HepG2 (cell line): ENCODE measurements around the gene SRGAP3. TPM values are rescaled to one million over a fixed set of nuclear protein-coding genes. Genes with fewer than 3 reads are reported as not detected.

Source experiments
- ARHGAP35 ChIP-seq: sonication (generic); formaldehyde crosslinking; IDR thresholded peaks from 2 replicates; pipeline ENCODE4 v1.9.0; 2022; ENCODE audit warnings: mild to moderate bottlenecking, inconsistent platforms, moderate library complexity, missing genetic modification reagents, borderline replicate concordance
- ARNTL ChIP-seq: sonication (generic); formaldehyde crosslinking; IDR thresholded peaks from 2 replicates; pipeline ENCODE4 v1.4.0; 2020; ENCODE audit warnings: mild to moderate bottlenecking, missing genetic modification reagents
- BORCS8-MEF2B ChIP-seq: sonication (generic); formaldehyde crosslinking; IDR thresholded peaks from 2 replicates; pipeline ENCODE4 v1.8.0; 2022; ENCODE audit warnings: mild to moderate bottlenecking, missing genetic modification reagents
- CBX1 ChIP-seq: IDR thresholded peaks from one replicate; pipeline ENCODE4 v1.6.1; 2016; ENCODE audit warnings: antibody characterized with exemption, low read depth
- FOXA1 ChIP-seq, 2 experiments: fragments of 450-650 bp in 1 of 2; sonication (generic) in 1 of 2; formaldehyde crosslinking in 1 of 2; IDR thresholded peaks; 2 replicates each; pipeline versions ENCODE4 v1.4.0 to v1.6.1; 2016 to 2020; ENCODE audit warnings: missing genetic modification reagents in 1 of 2
- MED13 ChIP-seq: sonication (generic); formaldehyde crosslinking; IDR thresholded peaks from 2 replicates; pipeline ENCODE4 v1.5.0; 2020; ENCODE audit warnings: missing genetic modification reagents
- MXD4 ChIP-seq: IDR thresholded peaks from 2 replicates; pipeline ENCODE4 v1.6.1; 2016; ENCODE audit warnings: mild to moderate bottlenecking, missing biosample characterization, missing genetic modification reagents
- POLR2A ChIP-seq, 2 experiments: IDR thresholded peaks; 2 replicates each; pipeline ENCODE4 v1.6.1; 2011; ENCODE audit warnings: low read depth in 2 of 2, low read length in 2 of 2, mild to moderate bottlenecking in 1 of 2, moderate library complexity in 1 of 2; ENCODE audit not compliant: insufficient read depth in 1 of 2
- TFDP1 ChIP-seq: IDR thresholded peaks from 2 replicates; pipeline ENCODE4 v1.6.1; 2016; ENCODE audit warnings: missing compliant biosample characterization, missing genetic modification reagents, borderline replicate concordance
- TFE3 ChIP-seq: IDR thresholded peaks from 2 replicates; pipeline ENCODE4 v1.6.1; 2016
- THAP11 ChIP-seq: IDR thresholded peaks from 2 replicates; pipeline ENCODE4 v1.6.1; 2016; ENCODE audit warnings: missing biosample characterization, missing genetic modification reagents
- THAP8 ChIP-seq: sonication (generic); formaldehyde crosslinking; IDR thresholded peaks from 2 replicates; pipeline ENCODE4 v1.5.1; 2020; ENCODE audit warnings: missing genetic modification reagents, mild to moderate bottlenecking, borderline replicate concordance
- TMF1 ChIP-seq: sonication (generic); formaldehyde crosslinking; IDR thresholded peaks from 2 replicates; pipeline ENCODE4 v1.8.1; 2022; ENCODE audit warnings: low read depth, missing genetic modification reagents
- ZBTB21 ChIP-seq: sonication (generic); formaldehyde crosslinking; IDR thresholded peaks from 2 replicates; pipeline ENCODE4 v1.4.0; 2020; ENCODE audit warnings: missing genetic modification reagents
- ZBTB42 ChIP-seq: sonication (generic); formaldehyde crosslinking; IDR thresholded peaks from 2 replicates; pipeline ENCODE4 v1.5.0; 2020; ENCODE audit warnings: mild to moderate bottlenecking, missing genetic modification reagents
- ZHX1 ChIP-seq: sonication (generic); formaldehyde crosslinking; IDR thresholded peaks from 2 replicates; pipeline ENCODE4 v1.8.1; 2022; ENCODE audit warnings: low read depth, mild to moderate bottlenecking, missing genetic modification reagents
- ZNF124 ChIP-seq: sonication (generic); formaldehyde crosslinking; IDR thresholded peaks from 2 replicates; pipeline ENCODE4 v1.4.0; 2020; ENCODE audit warnings: missing genetic modification reagents
- ZNF274 ChIP-seq: sonication (generic); formaldehyde crosslinking; IDR thresholded peaks from 2 replicates; pipeline ENCODE4 v1.5.1; 2020; ENCODE audit warnings: mild to moderate bottlenecking, missing genetic modification reagents
- ZNF609 ChIP-seq: sonication (generic); formaldehyde crosslinking; IDR thresholded peaks from 2 replicates; pipeline ENCODE4 v1.4.0; 2020; ENCODE audit warnings: mild to moderate bottlenecking, missing genetic modification reagents, borderline replicate concordance
- ZNF615 ChIP-seq: sonication (generic); formaldehyde crosslinking; IDR thresholded peaks from 2 replicates; pipeline ENCODE4 v1.5.0; 2020; ENCODE audit warnings: mild to moderate bottlenecking, missing genetic modification reagents, borderline replicate concordance
- ZNF629 ChIP-seq: sonication (generic); formaldehyde crosslinking; conservative IDR thresholded peaks from 2 replicates; pipeline ENCODE4 v1.5.0; 2020; ENCODE audit warnings: missing genetic modification reagents
- polyA plus RNA-seq, 8 experiments: library from polyadenylated mRNA; depleted of rRNA in 3 of 8; stranded (reverse) in 7 of 8; unstranded in 1 of 8; fragments of >200 nt; fragmentation: Illumina TruSeq in 4 of 8; extraction: Trizol in 4 of 8; gene quantifications; 2 replicates each; pipeline versions ENCODE4 v1.2.1 to v1.2.3, GENCODE V29; 2011 to 2016; ENCODE audit warnings: low read depth in 4 of 8, missing spikeins in 1 of 8, mixed read lengths in 1 of 8; ENCODE audit not compliant: insufficient read depth in 1 of 8
- total RNA-seq, 5 experiments: library from RNA; depleted of rRNA; stranded (reverse); fragments of >200 nt; fragmentation: Illumina TruSeq; extraction: Trizol; gene quantifications; 2 replicates each; pipeline ENCODE4 v1.2.3, GENCODE V29; 2016; ENCODE audit warnings: low read depth in 1 of 5

SRGAP3 gene
- total and polyA plus RNA-seq, 2 of the 13 experiments (the other 11 are each of a cell fraction or from before 2014, with no cell fraction given), result 1.2 to 1.4 TPM

- TF ChIP-seq THAP8 (CRISPR knock-in tag), result no peak
- no peak for TF ChIP-seq POLR2A (IDR thresholded peaks at IDR 0.05; ENCODE audit: insufficient read depth in 1 of 2, low read depth in 2 of 2, low read length in 2 of 2)
- no peak for TF ChIP-seq ARHGAP35 (CRISPR knock-in tag)
- no peak for TF ChIP-seq ZHX1 (CRISPR knock-in tag)
- TF ChIP-seq TFDP1 (CRISPR knock-in tag), result peak; percentile 35; the same call in 1 of the 2 replicates
- no peak for TF ChIP-seq TFE3 (CRISPR knock-in tag)
- no peak for TF ChIP-seq ZNF124 (CRISPR knock-in tag)
- no peak for TF ChIP-seq ZNF274 (CRISPR knock-in tag)
- TF ChIP-seq ZBTB42 (CRISPR knock-in tag), result no peak
- TF ChIP-seq FOXA1 (IDR thresholded peaks at IDR 0.05), result no peak
- 0 out of 2 replicates have a peak, but pooled peaks have one; percentile 20 for TF ChIP-seq FOXA1 (CRISPR knock-in tag; IDR thresholded peaks at IDR 0.05)
- TF ChIP-seq ZBTB21, result no peak
- TF ChIP-seq TMF1 (CRISPR knock-in tag), result no peak
- peak; percentile 97 for TF ChIP-seq ARNTL (CRISPR knock-in tag)
- TF ChIP-seq BORCS8-MEF2B (CRISPR knock-in tag), result no peak
- no peak for TF ChIP-seq ZNF609 (CRISPR knock-in tag)
- TF ChIP-seq MED13 (CRISPR knock-in tag), result no peak
- no peak for TF ChIP-seq CBX1
- TF ChIP-seq MXD4 (CRISPR knock-in tag), result peak; percentile 41; the same call in 1 of the 2 replicates
- TF ChIP-seq ZNF629 (CRISPR knock-in tag), result no peak
- TF ChIP-seq THAP11 (CRISPR knock-in tag), result no peak
- no peak for TF ChIP-seq ZNF615 (CRISPR knock-in tag)
Measured at GRCh38 chr3:8996681-8997121, 252.7 kb downstream of the SRGAP3 start (continued).
